ENCODE measurements around the gene SH2B2.

The SH2B2 gene

GRCh38 chr7:102320181-102320580 lies 33.5 kb downstream of the SH2B2 start:
- Histone ChIP-seq H3K36me3 (replicated peaks in 1 of 2; ENCODE audit: control insufficient read depth in 2 of 2, insufficient read depth in 2 of 2, low read length in 2 of 2) (peaks cover 5 to 49% of the 10 kb centered on the region in 2 donors), H3K27ac (replicated peaks; ENCODE audit: low read length) (no peak overlapping the region), H3K27me3 (ENCODE audit: control insufficient read depth in 3 of 3, insufficient read depth in 3 of 3, low read depth in 1 of 3, low read length in 3 of 3) (peaks cover 0 to 2% (median 0%) of the 10 kb centered on the region in 3 experiments), H3K23ac (ENCODE audit: low read depth, low read length, poor library complexity) (no peak overlapping the region), H3K4me1 (ENCODE audit: control insufficient read depth in 2 of 2, insufficient read depth in 1 of 2, low read depth in 1 of 2, low read length in 2 of 2) (peaks cover 0 to 3% of the 10 kb centered on the region in 2 donors), H4K91ac (ENCODE audit: low read depth, low read length, poor library complexity) (no peak overlapping the region), H3K4ac (ENCODE audit: low read length) (no peak overlapping the region), H2BK12ac (ENCODE audit: low read length) (no peak overlapping the region), H2AFZ (ENCODE audit: low read length) (no peak overlapping the region), H2BK120ac (ENCODE audit: low read depth, low read length) (no peak overlapping the region), H3K4me3 (ENCODE audit: low read length in 2 of 2) (no peak overlapping the region), H4K8ac (ENCODE audit: low read depth, low read length) (no peak overlapping the region), H3K14ac (ENCODE audit: low read length) (no peak overlapping the region), H2BK5ac (ENCODE audit: low read length) (no peak overlapping the region), H2BK15ac (ENCODE audit: low read length) (no peak overlapping the region), H3K4me2 (ENCODE audit: insufficient read depth, low read length, poor library complexity, severe bottlenecking) (no peak overlapping the region), H3K18ac (ENCODE audit: low read length) (no peak overlapping the region), H2AK5ac (ENCODE audit: low read depth, low read length) (no peak overlapping the region), H3K9me3 (replicated peaks in 1 of 2; ENCODE audit: control insufficient read depth in 2 of 2, insufficient read depth in 1 of 2, low read depth in 1 of 2, low read length in 2 of 2) (peaks cover 0 to 2% of the 10 kb centered on the region in 2 donors), H3K9ac (ENCODE audit: low read depth, low read length, poor library complexity) (peak overlapping the region; percentile 34), H3K79me1 (ENCODE audit: low read depth, low read length) (peaks cover 2% of the 10 kb centered on the region)
- no CpG with 5 or more reads among the region's 14 CpGs for WGBS, 2 donors (ENCODE audit: extremely low coverage in 2 of 2, insufficient read length in 2 of 2, insufficient replicate concordance in 1 of 2)
- no peak for DNase-seq (ENCODE audit: low spot score)

- H3K9ac ChIP-seq (ENCODE audit: low read depth, low read length, poor library complexity) = peak overlapping the region; percentile 86
- no peak overlapping the region for H3K14ac ChIP-seq (ENCODE audit: low read length)
- H4K91ac ChIP-seq (ENCODE audit: low read depth, low read length, poor library complexity) = no peak overlapping the region
- H3K4me1 ChIP-seq (ENCODE audit: control insufficient read depth in 2 of 2, insufficient read depth in 1 of 2, low read depth in 1 of 2, low read length in 2 of 2) = peaks cover 0 to 3% of the 10 kb centered on the region in 2 donors
- no peak overlapping the region for H2BK5ac ChIP-seq (ENCODE audit: low read length)
- H3K23ac ChIP-seq (ENCODE audit: low read depth, low read length, poor library complexity) = peak overlapping the region; percentile 76
- H4K8ac ChIP-seq (ENCODE audit: low read depth, low read length) = peak overlapping the region; percentile 83
- H3K4me2 ChIP-seq (ENCODE audit: insufficient read depth, low read length, poor library complexity, severe bottlenecking) = no peak overlapping the region
- no peak overlapping the region for H3K27ac ChIP-seq (replicated peaks; ENCODE audit: low read length)
- H2BK15ac ChIP-seq (ENCODE audit: low read length) = no peak overlapping the region
- whole genome bisulfite sequencing, 2 donors (ENCODE audit: extremely low coverage in 2 of 2, insufficient read length in 2 of 2, insufficient replicate concordance in 1 of 2) = no CpG with 5 or more reads among the region's 37 CpGs
- peak overlapping the region; percentile 81 for H3K18ac ChIP-seq (ENCODE audit: low read length)
- peaks cover 5 to 44% of the 10 kb centered on the region in 2 donors for H3K36me3 ChIP-seq (replicated peaks in 1 of 2; ENCODE audit: control insufficient read depth in 2 of 2, insufficient read depth in 2 of 2, low read length in 2 of 2)
- peaks cover 2% of the 10 kb centered on the region for H3K79me1 ChIP-seq (ENCODE audit: low read depth, low read length)
- H2AK5ac ChIP-seq (ENCODE audit: low read depth, low read length) = peak overlapping the region; percentile 10
- no peak overlapping the region for H2BK12ac ChIP-seq (ENCODE audit: low read length)
- H3K4me3 ChIP-seq (ENCODE audit: low read length in 2 of 2) = peak overlapping the region in 1 of 2 donors; percentile 63
- H2BK120ac ChIP-seq (ENCODE audit: low read depth, low read length) = no peak overlapping the region
- no peak for DNase-seq (ENCODE audit: low spot score)
- H2AFZ ChIP-seq (ENCODE audit: low read length) = no peak overlapping the region
- H3K27me3 ChIP-seq (ENCODE audit: control insufficient read depth in 3 of 3, insufficient read depth in 3 of 3, low read depth in 1 of 3, low read length in 3 of 3) = peaks cover 0 to 2% (median 0%) of the 10 kb centered on the region in 3 experiments
- peaks cover 0 to 2% of the 10 kb centered on the region in 2 donors for H3K9me3 ChIP-seq (replicated peaks in 1 of 2; ENCODE audit: control insufficient read depth in 2 of 2, insufficient read depth in 1 of 2, low read depth in 1 of 2, low read length in 2 of 2)
- H3K4ac ChIP-seq (ENCODE audit: low read length) = no peak overlapping the region
Measured at GRCh38 chr7:102320601-102321350, 34.1 kb downstream of the SH2B2 start.

- Histone ChIP-seq H3K4me1 (ENCODE audit: control insufficient read depth in 2 of 2, insufficient read depth in 1 of 2, low read depth in 1 of 2, low read length in 2 of 2) (peaks cover 0 to 3% of the 10 kb centered on the region in 2 donors), H2BK12ac (ENCODE audit: low read length) (peak overlapping the region; percentile 24), H3K9ac (ENCODE audit: low read depth, low read length, poor library complexity) (peak overlapping the region; percentile 86), H3K36me3 (replicated peaks in 1 of 2; ENCODE audit: control insufficient read depth in 2 of 2, insufficient read depth in 2 of 2, low read length in 2 of 2) (peaks cover 5 to 42% of the 10 kb centered on the region in 2 donors), H4K91ac (ENCODE audit: low read depth, low read length, poor library complexity) (no peak overlapping the region), H3K4ac (ENCODE audit: low read length) (no peak overlapping the region), H3K4me2 (ENCODE audit: insufficient read depth, low read length, poor library complexity, severe bottlenecking) (peak overlapping the region; percentile 18), H3K79me1 (ENCODE audit: low read depth, low read length) (peaks cover 2% of the 10 kb centered on the region), H2BK15ac (ENCODE audit: low read length) (no peak overlapping the region), H3K27me3 (ENCODE audit: control insufficient read depth in 3 of 3, insufficient read depth in 3 of 3, low read depth in 1 of 3, low read length in 3 of 3) (peaks cover 0 to 2% (median 0%) of the 10 kb centered on the region in 3 experiments), H2BK120ac (ENCODE audit: low read depth, low read length) (no peak overlapping the region), H3K14ac (ENCODE audit: low read length) (no peak overlapping the region), H2AK5ac (ENCODE audit: low read depth, low read length) (peak overlapping the region; percentile 10), H3K9me3 (replicated peaks in 1 of 2; ENCODE audit: control insufficient read depth in 2 of 2, insufficient read depth in 1 of 2, low read depth in 1 of 2, low read length in 2 of 2) (peaks cover 0 to 2% of the 10 kb centered on the region in 2 donors), H2BK5ac (ENCODE audit: low read length) (no peak overlapping the region), H3K27ac (replicated peaks; ENCODE audit: low read length) (no peak overlapping the region), H3K18ac (ENCODE audit: low read length) (peak overlapping the region; percentile 81), H3K23ac (ENCODE audit: low read depth, low read length, poor library complexity) (peak overlapping the region; percentile 80), H2AFZ (ENCODE audit: low read length) (no peak overlapping the region), H3K4me3 (ENCODE audit: low read length in 2 of 2) (no peak overlapping the region), H4K8ac (ENCODE audit: low read depth, low read length) (no peak overlapping the region)
- DNase-seq (ENCODE audit: low spot score) = no peak
- WGBS, 2 donors (ENCODE audit: extremely low coverage in 2 of 2, insufficient read length in 2 of 2, insufficient replicate concordance in 1 of 2) = no CpG with 5 or more reads among the region's 73 CpGs
Measured at GRCh38 chr7:102321351-102322201, 34.9 kb downstream of the SH2B2 start.

Measured in neuronal stem cell (in vitro differentiated cells).